HEK293 (cell line): ENCODE data around the gene S100P.

Source experiments
- CTCF ChIA-PET: fragments of 350-600 bp; formaldehyde crosslinking; extraction: SDS; loops from one replicate; lab custom pipeline; 2021; ENCODE audit warnings: antibody characterized with exemption; lab: Yijun Ruan, JAX
- POLR2A ChIA-PET: fragments of 300-600 bp; formaldehyde crosslinking; extraction: SDS; loops from one replicate; lab custom pipeline; 2020; ENCODE audit warnings: antibody characterized with exemption, inconsistent platforms; lab: Yijun Ruan, JAX
- H3K27ac ChIP-seq: fragments of 200-500 bp; sonication (Bioruptor generic); 2 replicates; pipeline ENCODE4 v1.5.1; 2014; ENCODE audit warnings: low read depth, low read length, control low read depth, inconsistent platforms; ENCODE audit errors: extremely low read depth
- H3K36me3 ChIP-seq, 2 experiments: fragments of 200-500 bp in 1 of 2; sonication (Bioruptor generic) in 1 of 2; 1 replicate in 1 of 2; 2 replicates in 1 of 2; pipeline ENCODE4 v1.5.1; 2014 to 2017; ENCODE audit warnings: inconsistent platforms in 2 of 2, low read length in 2 of 2; ENCODE audit not compliant: control insufficient read depth in 2 of 2, insufficient read depth in 1 of 2
- H3K4me1 ChIP-seq: fragments of 200-500 bp; sonication (Bioruptor generic); 2 replicates; pipeline ENCODE4 v1.5.1; 2014; ENCODE audit warnings: mild to moderate bottlenecking, low read length, inconsistent platforms; ENCODE audit not compliant: control insufficient read depth, insufficient read depth
- H3K4me3 ChIP-seq: 2 replicates; pipeline ENCODE4 v1.5.1; 2011; ENCODE audit warnings: low read depth, mild to moderate bottlenecking, control low read depth, low read length, moderate library complexity
- H3K9me3 ChIP-seq: fragments of 200-500 bp; sonication (Bioruptor generic); 2 replicates; pipeline ENCODE4 v1.5.1; 2014; ENCODE audit warnings: low read depth, low read length, inconsistent platforms; ENCODE audit not compliant: control insufficient read depth, insufficient read depth
- GLI4 ChIP-seq: fragments of 450-650 bp; formaldehyde crosslinking; IDR thresholded peaks from 2 replicates; pipeline ENCODE4 v1.5.1; 2016; ENCODE audit warnings: missing biosample characterization, missing genetic modification characterization
- PRDM10 ChIP-seq: fragments of 450-650 bp; formaldehyde crosslinking; IDR thresholded peaks from 2 replicates; pipeline ENCODE4 v1.5.1; 2016; ENCODE audit warnings: missing biosample characterization, missing genetic modification characterization
- SETDB1 ChIP-seq: IDR thresholded peaks from one replicate; pipeline ENCODE4 v1.6.1; 2017; ENCODE audit warnings: mild to moderate bottlenecking, low read length, moderate library complexity, mixed read lengths; ENCODE audit not compliant: insufficient read length
- ZNF140 ChIP-seq: fragments of 450-650 bp; formaldehyde crosslinking; IDR thresholded peaks from 2 replicates; pipeline ENCODE4 v1.5.1; 2016; ENCODE audit warnings: missing biosample characterization, missing genetic modification characterization
- ZNF175 ChIP-seq: fragments of 450-650 bp; formaldehyde crosslinking; IDR thresholded peaks from 2 replicates; pipeline ENCODE4 v1.5.1; 2016; ENCODE audit warnings: missing biosample characterization, missing genetic modification characterization
- ZNF18 ChIP-seq: fragments of 450-650 bp; formaldehyde crosslinking; IDR thresholded peaks from 2 replicates; pipeline ENCODE4 v1.5.1; 2016; ENCODE audit warnings: missing biosample characterization, missing genetic modification characterization
- ZNF26 ChIP-seq: fragments of 450-650 bp; formaldehyde crosslinking; IDR thresholded peaks from 2 replicates; pipeline ENCODE4 v1.5.1; 2016; ENCODE audit warnings: missing biosample characterization, missing genetic modification characterization
- ZNF423 ChIP-seq: fragments of 450-650 bp; formaldehyde crosslinking; IDR thresholded peaks from 2 replicates; pipeline ENCODE4 v1.5.1; 2016; ENCODE audit warnings: missing biosample characterization, missing genetic modification characterization
- TF ChIP-seq, protein P1 (sequence below): fragments of 450-650 bp; formaldehyde crosslinking; IDR thresholded peaks from 2 replicates; pipeline ENCODE4 v1.5.1; 2016; ENCODE audit warnings: missing biosample characterization, missing genetic modification characterization

Gene S100P

DNA sequence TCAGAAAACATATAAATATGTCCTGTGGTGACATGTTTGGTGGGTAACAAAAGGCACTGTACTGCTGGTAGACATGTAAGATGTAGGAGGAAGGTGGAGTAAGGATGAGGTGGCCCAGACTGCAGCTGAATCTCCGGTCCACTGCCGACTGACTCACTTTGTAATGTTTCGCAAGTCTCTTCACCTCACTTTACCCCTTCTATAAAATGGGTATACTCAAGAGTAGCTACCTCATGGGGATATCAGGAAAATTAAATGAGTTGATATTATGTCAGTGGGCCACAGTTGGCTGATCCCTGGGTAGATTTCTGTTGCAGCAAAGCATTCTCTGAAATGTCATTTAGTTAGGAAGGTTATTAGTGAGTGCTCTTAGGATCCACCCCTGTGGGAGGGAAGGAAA, 31.1 kb upstream of the S100P start (continued):
- TF ChIP-seq ZNF26 (tag by site-specific recombination) (no peak), ZNF175 (tag by site-specific recombination) (no peak)

- TF ChIP-seq PRDM10 (tag by site-specific recombination) (no peak), SETDB1 (no peak), ZNF423 (tag by site-specific recombination) (no peak), GLI4 (tag by site-specific recombination) (no peak), ZNF175 (tag by site-specific recombination) (no peak)
- TF ChIP-seq, protein P1, sequence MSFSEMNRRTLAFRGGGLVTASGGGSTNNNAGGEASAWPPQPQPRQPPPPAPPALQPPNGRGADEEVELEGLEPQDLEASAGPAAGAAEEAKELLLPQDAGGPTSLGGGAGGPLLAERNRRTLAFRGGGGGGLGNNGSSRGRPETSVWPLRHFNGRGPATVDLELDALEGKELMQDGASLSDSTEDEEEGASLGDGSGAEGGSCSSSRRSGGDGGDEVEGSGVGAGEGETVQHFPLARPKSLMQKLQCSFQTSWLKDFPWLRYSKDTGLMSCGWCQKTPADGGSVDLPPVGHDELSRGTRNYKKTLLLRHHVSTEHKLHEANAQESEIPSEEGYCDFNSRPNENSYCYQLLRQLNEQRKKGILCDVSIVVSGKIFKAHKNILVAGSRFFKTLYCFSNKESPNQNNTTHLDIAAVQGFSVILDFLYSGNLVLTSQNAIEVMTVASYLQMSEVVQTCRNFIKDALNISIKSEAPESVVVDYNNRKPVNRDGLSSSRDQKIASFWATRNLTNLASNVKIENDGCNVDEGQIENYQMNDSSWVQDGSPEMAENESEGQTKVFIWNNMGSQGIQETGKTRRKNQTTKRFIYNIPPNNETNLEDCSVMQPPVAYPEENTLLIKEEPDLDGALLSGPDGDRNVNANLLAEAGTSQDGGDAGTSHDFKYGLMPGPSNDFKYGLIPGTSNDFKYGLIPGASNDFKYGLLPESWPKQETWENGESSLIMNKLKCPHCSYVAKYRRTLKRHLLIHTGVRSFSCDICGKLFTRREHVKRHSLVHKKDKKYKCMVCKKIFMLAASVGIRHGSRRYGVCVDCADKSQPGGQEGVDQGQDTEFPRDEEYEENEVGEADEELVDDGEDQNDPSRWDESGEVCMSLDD (tag by site-specific recombination), result no peak
- TF ChIP-seq, all 188 proteins: peak for 0
- CTCF ChIA-PET, result interaction anchor here (0.9 to 1.4 kb wide), 2 partner anchors 9 to 117 kb away, joined by 6 to 7 read pairs; a partner anchor contains a TSS
- Histone ChIP-seq H3K27ac (no peak overlapping the region), H3K4me1 (no peaks in the 10 kb centered on the region), H3K4me3 (no peak overlapping the region), H3K9me3 (no peaks in the 10 kb centered on the region), H3K36me3 (no peaks in the 10 kb centered on the region)
- POLR2A ChIA-PET, result interaction anchor here (0.6 to 2.4 kb wide), 4 partner anchors 9 to 335 kb away, joined by 3 to 17 read pairs (median 6); partner anchors contain the start of gene MRFAP1
These were observed 29.9 kb upstream of the S100P start for GRCh38 chr4:6663596-6664393.

- Histone ChIP-seq H3K36me3 (no peaks in the 10 kb centered on the region), H3K4me3 (no peak overlapping the region), H3K9me3 (no peaks in the 10 kb centered on the region), H3K4me1 (no peaks in the 10 kb centered on the region), H3K27ac (no peak overlapping the region)
- CTCF ChIA-PET, result no interaction called here
- POLR2A ChIA-PET, result no interaction called here
- 0 out of 2 replicates have a peak, but pooled peaks have one; percentile 59 for TF ChIP-seq ZNF18 (tag by site-specific recombination)
- no peak for TF ChIP-seq ZNF140 (tag by site-specific recombination)
These were observed 28.4 kb upstream of the S100P start for GRCh38 chr4:6665320-6665654.
